Smooth muscle cell of the pulmonary artery (primary cell): Measurements from ENCODE around the gene ENTREP3. TPM values are rescaled to one million over a fixed set of nuclear protein-coding genes. Genes with fewer than 3 reads are reported as not detected.

Source experiments
- total RNA-seq: library from RNA; depleted of rRNA; stranded (reverse); fragments of >200 nt; gene quantifications from 2 replicates; pipeline ENCODE4 v1.2.3, GENCODE V29; 2014

Gene ENTREP3, protein sequence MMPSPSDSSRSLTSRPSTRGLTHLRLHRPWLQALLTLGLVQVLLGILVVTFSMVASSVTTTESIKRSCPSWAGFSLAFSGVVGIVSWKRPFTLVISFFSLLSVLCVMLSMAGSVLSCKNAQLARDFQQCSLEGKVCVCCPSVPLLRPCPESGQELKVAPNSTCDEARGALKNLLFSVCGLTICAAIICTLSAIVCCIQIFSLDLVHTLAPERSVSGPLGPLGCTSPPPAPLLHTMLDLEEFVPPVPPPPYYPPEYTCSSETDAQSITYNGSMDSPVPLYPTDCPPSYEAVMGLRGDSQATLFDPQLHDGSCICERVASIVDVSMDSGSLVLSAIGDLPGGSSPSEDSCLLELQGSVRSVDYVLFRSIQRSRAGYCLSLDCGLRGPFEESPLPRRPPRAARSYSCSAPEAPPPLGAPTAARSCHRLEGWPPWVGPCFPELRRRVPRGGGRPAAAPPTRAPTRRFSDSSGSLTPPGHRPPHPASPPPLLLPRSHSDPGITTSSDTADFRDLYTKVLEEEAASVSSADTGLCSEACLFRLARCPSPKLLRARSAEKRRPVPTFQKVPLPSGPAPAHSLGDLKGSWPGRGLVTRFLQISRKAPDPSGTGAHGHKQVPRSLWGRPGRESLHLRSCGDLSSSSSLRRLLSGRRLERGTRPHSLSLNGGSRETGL
- 11.1 and 20.4 TPM in 2 replicates for total RNA-seq

DNA sequence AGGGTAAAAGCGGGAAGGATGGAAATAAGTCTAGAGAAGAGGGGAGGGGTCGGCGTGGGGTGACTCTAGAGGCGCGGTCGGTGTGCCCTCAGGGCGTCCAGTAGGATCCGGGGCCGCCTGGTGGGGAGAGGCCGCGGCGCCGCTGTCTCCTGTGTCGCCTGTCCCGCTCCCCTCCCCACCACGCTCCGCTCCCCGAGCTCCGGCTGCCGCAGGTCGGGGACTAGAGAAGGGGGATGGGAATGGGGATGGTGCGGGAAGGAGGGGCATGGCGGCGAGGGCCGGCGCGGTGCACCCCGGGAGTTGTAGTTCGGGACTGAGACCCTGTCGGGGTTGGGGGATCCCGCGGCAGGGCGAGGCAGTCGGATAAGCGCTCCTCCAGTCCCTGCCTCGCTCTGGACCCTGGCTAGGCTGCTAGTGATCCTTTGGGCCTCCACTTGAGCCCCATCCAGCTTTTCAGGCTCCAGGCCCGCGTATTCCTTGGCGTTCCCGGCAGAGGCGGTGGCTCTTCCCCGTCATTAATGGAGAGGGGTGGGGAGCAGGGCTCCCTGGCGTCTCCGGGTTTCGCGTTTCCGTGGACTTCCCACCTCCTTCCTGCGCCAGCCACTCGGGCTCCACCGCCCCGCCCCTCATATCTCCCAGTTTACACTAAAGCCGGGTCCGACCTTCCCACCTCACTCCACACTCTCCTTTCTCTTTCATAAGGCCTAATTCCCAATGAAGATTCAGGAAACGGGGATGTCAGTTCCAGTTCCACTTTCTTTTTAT lies at the start of gene ENTREP3:
Gene ENTREP3 (minus strand): TSS at position 241 of the 765 bp plus-strand sequence. CDS start 606 bp downstream, outside the sequence.

DNA sequence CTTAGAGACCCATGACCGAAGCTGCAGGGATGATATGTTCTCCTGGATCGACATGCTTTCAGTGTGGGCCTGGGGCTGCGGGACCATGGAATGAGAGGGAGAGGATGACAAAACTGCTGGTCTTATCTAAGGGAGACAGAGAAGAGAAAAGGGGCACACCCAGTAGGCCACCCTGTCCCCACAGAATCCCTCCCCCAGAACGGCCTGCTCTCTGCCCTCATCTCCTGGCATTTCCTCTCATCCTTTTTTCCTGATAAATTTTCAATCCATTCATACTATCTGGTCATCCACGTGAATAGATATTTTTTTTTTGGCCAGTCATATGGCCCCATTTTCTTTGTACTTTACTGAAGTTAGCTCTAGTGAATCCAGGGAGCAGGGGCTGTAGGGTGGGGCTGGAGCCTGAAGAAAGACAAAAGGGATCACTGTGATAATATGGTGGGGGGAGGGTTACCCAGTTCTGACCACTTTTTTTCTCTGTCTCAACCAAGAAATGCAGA lies 46.1 kb upstream of the ENTREP3 start, which contains the start of gene PKLR:
Gene PKLR (minus strand): TSS at position 97 of the 500 bp plus-strand sequence. CDS start 43 bp downstream, at position 54.

DNA sequence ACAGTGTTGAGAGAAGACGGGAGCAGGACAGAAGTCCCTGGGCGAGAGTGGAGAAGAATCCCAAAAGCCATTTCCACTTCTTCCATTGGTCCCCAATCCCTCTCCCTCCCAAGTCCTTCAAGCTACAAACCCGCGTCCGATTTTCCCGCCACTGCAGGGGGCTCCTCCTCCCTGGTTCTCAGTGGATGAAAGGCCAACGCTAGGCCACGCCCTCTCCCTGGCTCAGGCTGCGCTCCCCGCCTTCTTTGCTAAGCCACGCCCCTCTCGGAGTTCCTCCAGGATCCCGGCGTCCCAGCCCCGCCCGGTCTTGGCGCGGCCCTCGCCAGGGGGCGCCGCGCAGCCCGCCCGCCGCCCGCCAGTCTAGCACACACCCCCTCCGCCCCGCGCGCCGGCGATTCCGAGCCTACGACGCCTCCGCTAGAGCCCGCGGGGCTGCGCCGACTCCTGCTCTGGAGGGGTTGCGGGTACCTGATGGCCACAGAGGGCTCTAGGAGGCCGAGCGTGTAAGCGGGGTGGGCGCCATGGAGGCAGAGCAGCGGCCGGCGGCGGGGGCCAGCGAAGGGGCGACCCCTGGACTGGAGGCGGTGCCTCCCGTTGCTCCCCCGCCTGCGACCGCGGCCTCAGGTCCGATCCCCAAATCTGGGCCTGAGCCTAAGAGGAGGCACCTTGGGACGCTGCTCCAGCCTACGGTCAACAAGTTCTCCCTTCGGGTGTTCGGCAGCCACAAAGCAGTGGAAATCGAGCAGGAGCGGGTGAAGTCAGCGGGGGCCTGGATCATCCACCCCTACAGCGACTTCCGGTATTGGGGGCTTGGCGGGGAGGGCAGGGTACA lies 22.0 kb upstream of the ENTREP3 start, which contains the start of gene HCN3:
Gene HCN3 (plus strand): TSS at position 394 of the 832 bp plus-strand sequence. CDS start 128 bp downstream, at position 522.

DNA sequence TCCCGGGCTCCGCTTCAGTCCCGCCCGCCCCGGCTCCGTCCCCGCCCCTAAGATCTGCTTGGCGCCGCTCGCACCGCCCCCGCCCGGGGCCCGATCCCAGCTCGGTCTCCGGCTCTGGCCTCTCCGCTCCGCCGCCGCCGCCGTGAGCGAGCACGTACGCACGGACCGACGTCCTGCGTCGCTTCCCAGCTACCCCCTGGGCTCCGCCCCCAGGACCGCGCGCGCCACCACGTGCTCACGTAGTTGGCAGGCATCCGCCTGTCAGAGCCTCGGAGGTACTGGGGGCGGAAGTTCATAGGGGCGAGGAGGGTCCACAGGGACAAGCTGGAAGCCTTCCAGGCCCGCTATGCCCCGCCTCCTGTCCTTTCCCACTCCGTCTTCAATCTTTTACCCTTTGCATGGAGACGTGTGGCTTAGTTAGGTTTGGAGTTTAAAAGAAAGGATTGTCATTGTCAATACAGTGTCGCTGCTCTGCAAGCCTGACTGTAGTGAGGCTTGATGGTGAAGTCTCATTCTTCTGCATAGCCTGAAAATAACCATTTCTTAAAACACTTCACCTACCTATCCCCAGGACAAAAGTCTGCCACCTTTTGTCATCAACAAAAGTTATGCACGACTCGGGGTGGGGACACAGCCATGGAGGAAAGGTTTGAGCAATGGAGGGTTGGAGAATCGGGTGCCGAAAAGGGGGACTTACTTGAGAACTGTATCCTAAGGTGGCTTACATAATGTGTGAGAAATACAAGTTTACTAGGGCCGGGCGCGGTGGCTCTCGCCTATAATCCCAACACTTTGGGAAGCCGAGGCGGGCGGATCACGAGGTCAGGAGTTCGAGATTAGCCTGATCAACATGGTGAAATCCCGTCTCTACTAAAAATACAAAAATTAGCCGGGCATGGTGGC lies 18.3 kb upstream of the ENTREP3 start, which contains the start of gene CLK2:
Gene CLK2 (minus strand): TSS at position 162 of the 903 bp plus-strand sequence. CDS start 2,527 bp downstream, outside the sequence.

DNA sequence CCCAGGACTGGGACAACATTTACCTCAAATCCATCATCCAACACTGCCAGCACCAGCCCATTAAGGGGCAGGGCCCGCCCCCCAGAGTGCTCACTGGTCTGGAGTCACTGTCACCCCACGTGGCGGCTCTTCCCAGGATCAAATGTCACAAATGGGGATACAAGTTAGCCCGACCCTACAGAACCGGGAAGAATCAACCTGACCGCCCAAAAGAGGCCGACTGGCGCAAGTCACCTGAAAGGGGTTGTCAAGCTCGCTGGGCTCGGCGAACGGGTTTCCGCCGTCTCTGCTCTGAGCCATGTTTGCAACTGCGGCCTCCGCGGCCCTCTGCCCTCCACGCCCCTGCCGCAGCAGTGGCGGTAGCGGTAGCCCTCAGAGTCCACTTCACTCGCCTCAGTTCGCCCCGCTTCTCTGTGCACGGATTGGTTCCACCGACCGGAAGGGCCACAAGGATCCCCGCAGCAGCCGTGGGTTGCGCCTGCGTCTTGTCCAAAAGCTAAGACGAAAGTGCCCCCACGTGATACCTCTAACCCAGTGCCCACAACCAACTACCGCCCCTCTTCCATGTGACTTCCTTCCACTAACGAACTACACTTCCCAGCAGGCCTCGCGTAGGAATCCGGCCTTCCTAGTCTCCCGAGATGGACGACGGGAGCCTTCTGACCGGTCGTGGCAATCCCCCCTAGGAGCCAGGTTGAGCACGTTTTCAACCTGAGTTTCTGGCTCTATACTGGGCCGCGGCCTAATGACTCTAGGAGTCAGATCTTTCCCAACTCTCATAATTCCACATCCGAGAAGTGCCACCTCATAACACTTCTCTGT lies 6.8 kb upstream of the ENTREP3 start, which contains the start of gene SCAMP3:
Gene SCAMP3 (minus strand): TSS at position 509 of the 822 bp plus-strand sequence. CDS start 209 bp downstream, at position 300.

DNA sequence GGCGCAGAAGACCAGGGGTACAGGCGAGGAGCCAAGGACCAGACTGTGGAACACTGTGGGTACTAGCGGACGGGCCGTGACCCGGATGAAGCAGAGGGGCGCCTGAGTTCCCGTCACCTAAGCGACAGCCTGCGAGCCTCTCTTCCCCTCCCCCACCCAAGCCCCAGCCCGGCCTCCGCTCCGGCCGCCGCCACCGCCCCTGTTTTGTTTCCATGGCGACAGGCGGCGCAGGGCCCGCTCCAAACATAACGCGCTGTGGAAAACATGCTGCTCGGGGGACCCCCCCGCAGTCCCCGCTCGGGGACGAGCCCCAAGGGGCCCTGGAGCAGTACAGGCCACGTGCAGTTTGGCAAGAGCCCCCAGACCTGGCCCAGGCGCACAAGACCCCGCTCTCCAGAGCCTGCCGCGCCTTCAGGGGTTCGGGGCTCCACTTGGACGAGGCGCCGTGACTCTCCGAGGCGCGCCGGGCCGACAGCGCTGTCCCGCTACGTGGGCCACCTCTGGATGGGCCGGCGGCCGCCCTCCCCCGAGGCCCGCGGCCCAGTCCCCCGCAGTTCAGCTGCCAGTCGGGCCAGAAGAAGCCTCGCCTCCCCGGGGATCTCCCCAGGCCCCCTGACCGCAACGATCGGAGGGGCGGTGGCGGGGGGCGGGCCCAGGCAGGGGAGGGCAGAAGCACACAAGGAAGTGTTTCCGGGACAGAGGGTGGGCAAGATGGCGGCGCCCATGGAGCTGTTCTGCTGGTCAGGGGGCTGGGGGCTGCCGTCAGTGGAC lies 46.6 kb downstream of the ENTREP3 start, which contains the start of gene MTX1:
Gene MTX1 (plus strand): TSS at position 155 of the 771 bp plus-strand sequence. CDS start 110 bp downstream, at position 265.

DNA sequence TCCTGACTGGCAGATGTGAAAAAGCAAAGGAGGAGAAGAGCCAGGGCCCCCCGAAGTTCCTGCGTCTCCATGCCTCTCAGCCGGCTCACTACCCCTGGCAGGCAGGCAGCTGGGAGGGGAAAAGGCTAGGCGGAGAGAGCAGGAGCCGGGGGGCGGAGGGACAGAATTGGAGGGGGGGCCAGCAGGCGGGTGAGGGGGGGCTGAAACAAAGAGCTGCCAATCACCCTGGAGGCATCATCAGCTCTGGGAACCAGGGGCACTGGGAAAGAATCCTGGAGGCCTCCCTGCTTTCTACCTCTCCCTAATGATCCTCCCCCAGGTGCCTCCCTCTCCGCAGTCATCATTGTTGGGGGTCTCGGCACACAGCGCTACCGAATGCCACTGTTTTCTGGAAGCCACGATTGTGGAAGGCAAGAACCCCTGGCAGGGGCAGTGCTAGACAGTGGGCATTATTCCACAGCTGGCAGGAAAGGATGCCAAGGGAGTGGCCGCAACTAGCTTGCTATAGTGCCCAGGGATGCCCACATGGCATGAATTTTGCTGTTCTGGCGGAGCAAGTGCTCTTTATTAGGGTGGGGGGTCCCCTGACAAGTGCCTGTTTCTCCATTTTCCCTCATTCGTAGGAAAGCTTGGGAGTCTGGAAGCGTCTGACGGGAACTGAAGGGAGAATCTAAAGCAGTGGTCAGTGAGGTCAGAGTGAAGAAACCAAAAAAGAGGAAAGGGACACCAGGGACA lies 47.3 kb downstream of the ENTREP3 start, which contains the start of gene THBS3:
Gene THBS3 (minus strand): TSS at position 92 of the 735 bp plus-strand sequence. CDS start 21 bp downstream, at position 71.

Other genes starting within 250 kb of the ENTREP3 start
- 0.07 TPM in 1 of 2 replicates, not detected in the other for gene DCST2, start 221.7 kb downstream of the ENTREP3 start, total RNA-seq
- not detected in 2 replicates for gene DCST1, start 221.7 kb downstream of the ENTREP3 start, total RNA-seq
- gene ADAM15, start 204.2 kb downstream of the ENTREP3 start, total RNA-seq, result 113 and 152 TPM in 2 replicates
- 4.6 and 6.5 TPM in 2 replicates for gene EFNA4, start 191.7 kb downstream of the ENTREP3 start, total RNA-seq
- 3.1 and 4.2 TPM in 2 replicates for gene EFNA3, start 176.6 kb downstream of the ENTREP3 start, total RNA-seq
- 1.0 and 3.7 TPM in 2 replicates for gene EFNA1, start 127.6 kb downstream of the ENTREP3 start, total RNA-seq
- gene SLC50A1, start 119.6 kb downstream of the ENTREP3 start, total RNA-seq, result 18.8 and 22.9 TPM in 2 replicates
- 18.4 and 18.5 TPM in 2 replicates for gene DPM3, start 115.0 kb downstream of the ENTREP3 start, total RNA-seq
- gene KRTCAP2, start 82.2 kb downstream of the ENTREP3 start, total RNA-seq, result 137 and 153 TPM in 2 replicates
- gene TRIM46, start 81.6 kb downstream of the ENTREP3 start, total RNA-seq, result 5.2 and 12.0 TPM in 2 replicates
- 32.0 and 94.1 TPM in 2 replicates for gene THBS3, start 47.6 kb downstream of the ENTREP3 start, total RNA-seq
- 29.9 and 34.6 TPM in 2 replicates for gene MTX1, start 46.8 kb downstream of the ENTREP3 start, total RNA-seq
- gene SCAMP3, start 6.9 kb upstream of the ENTREP3 start, total RNA-seq, result 51.1 and 69.8 TPM in 2 replicates
- 33.0 and 36.0 TPM in 2 replicates for gene CLK2, start 18.0 kb upstream of the ENTREP3 start, total RNA-seq
- gene HCN3, start 22.0 kb upstream of the ENTREP3 start, total RNA-seq, result 0.91 and 1.4 TPM in 2 replicates
- gene PKLR, start 46.0 kb upstream of the ENTREP3 start, total RNA-seq, result under 0.01 TPM in 1 of 2 replicates, not detected in the other
- 106 and 139 TPM in 2 replicates for gene FDPS, start 53.4 kb upstream of the ENTREP3 start, total RNA-seq
- 16.7 and 19.0 TPM in 2 replicates for gene RUSC1, start 65.4 kb upstream of the ENTREP3 start, total RNA-seq